ENCODE measurements around the gene TMEM25.
"Not testable (repeated sequence)": the region's sequence is repeated elsewhere in the genome, so short reads cannot be mapped to it uniquely, and the experiment has no call there.

Gene TMEM25

DNA sequence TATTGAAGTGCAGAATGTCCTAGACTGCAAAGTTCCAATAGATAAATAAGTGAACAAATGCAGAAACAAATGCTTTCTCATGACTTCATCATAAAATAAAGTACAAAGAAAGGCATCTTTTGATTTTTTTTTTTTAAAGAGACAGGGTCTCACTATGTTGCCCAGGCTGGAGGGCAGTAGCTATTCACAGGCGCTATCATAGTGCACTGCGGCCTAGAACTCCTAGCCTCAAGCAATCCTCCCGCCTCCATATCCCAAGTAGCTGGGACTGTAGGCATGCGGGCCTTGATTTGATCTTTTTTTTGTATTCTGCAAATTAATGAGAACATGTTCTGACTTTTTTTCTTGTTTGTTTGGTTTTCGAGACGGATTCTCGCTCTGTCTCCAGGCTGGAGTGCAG, 43.6 kb downstream of the TMEM25 start:
- no peak for DNase-seq (ENCODE audit: extremely low read depth in 1 of 2, low read depth in 1 of 2)

DNA sequence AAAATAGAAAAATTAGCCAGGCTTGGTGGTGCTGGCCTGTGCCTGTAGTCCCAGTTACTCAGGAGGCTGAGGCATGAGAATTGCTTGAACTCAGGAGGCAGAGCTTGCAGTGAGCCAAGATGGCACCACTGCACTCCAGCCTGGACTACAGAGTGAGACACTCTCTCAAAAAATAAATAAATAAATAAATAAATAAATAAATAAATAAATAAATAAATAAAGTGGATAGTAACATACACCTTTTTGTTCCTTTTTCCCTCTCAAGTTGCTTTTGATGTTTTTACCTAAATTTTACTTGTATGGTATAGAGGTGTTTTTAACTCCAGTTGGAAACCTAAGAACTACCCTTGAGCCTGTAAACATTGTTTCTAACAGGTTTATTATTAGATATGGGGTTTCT, 47.0 kb downstream of the TMEM25 start:
- DNase-seq (ENCODE audit: extremely low read depth in 1 of 2, low read depth in 1 of 2), result not testable (repeated sequence)

DNA sequence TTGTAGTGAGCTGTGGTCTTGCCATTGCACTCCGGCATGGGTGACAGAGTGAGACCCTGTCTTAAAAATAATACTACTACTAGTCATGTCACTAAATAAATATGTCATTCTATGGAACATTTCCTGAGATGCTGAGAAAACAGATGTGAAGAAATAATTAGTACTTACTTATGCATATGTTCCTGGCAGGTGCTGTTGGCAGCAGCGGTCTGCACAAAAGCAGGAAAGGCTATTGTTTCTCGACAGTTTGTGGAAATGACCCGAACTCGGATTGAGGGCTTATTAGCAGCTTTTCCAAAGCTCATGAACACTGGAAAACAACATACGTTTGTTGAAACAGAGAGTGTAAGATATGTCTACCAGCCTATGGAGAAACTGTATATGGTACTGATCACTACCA, 50.1 kb downstream of the TMEM25 start:
- DNase-seq (ENCODE audit: extremely low read depth in 1 of 2, low read depth in 1 of 2), result no peak
